22Rv1 (cell line): ENCODE results near the gene TGM1.

Experiments
- CTCF ChIP-seq: fragments of 450-650 bp; IDR thresholded peaks from 2 replicates; pipeline ENCODE4 v1.5.1; 2017; ENCODE audit warnings: mild to moderate bottlenecking
- ZFX ChIP-seq: fragments of 450-650 bp; IDR thresholded peaks from 2 replicates; pipeline ENCODE4 v1.6.1; 2017; ENCODE audit warnings: antibody characterized with exemption, borderline replicate concordance

DNA sequence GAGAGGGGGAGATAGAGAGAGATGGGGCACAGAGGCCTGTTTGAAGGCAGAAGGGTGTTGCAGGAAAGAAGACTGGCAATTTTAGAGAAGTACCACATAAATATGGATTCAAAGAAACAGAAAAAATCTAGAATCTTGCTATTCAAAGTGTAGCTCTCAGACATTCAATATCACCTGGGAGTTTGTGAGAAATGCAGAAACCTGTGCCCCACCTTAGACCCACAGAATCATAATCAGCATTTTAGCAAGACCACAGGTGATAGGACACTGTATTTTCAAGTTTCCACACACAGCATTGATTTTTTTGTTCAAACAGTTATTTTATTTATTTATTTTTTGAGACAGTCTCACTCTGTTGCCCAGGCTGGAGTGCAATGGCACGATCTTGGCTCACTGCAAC, 34.1 kb downstream of the TGM1 start:
- no peak for TF ChIP-seq CTCF
- TF ChIP-seq ZFX, result no peak
